HG02623 (cell line): ENCODE results near the gene COG7.

Source experiments
- ATAC-seq: cut with Tn5 transposase; IDR thresholded peaks from one replicate; pipeline ENCODE4 v1.9.1; 2021; ENCODE audit warnings: moderate library complexity; ENCODE audit not compliant: unreplicated experiment

Gene COG7

DNA sequence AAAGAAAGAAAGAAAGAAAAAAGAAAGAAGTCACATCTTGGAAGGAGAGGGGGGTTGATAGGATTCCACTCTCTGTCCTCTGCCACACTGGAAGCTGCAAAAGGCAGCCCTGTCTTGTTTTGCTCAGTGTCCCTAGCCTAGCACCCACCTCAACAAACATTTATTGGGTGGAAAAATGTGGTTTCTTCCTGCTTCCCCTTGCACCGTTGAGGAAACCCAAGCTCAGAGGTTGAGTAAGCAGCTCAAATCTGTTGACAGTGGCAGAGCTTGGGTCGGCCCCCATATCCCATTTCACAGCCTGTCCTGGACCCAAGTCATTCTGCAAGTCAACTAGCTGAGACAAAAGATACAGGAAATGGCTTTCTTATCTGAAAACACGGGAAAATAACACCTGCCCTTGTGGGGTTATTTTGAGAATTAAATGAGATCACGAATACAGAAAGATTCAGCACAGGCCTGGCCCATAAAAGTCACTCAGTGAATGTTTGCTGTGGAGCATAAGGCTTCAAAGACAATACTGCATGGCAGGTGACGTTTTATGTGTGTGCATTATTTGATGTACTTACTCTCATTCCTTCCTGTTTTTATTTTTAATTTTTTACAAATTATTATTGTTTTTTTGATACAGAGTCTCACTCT lies 87.3 kb downstream of the COG7 start:
- no peak for ATAC-seq

DNA sequence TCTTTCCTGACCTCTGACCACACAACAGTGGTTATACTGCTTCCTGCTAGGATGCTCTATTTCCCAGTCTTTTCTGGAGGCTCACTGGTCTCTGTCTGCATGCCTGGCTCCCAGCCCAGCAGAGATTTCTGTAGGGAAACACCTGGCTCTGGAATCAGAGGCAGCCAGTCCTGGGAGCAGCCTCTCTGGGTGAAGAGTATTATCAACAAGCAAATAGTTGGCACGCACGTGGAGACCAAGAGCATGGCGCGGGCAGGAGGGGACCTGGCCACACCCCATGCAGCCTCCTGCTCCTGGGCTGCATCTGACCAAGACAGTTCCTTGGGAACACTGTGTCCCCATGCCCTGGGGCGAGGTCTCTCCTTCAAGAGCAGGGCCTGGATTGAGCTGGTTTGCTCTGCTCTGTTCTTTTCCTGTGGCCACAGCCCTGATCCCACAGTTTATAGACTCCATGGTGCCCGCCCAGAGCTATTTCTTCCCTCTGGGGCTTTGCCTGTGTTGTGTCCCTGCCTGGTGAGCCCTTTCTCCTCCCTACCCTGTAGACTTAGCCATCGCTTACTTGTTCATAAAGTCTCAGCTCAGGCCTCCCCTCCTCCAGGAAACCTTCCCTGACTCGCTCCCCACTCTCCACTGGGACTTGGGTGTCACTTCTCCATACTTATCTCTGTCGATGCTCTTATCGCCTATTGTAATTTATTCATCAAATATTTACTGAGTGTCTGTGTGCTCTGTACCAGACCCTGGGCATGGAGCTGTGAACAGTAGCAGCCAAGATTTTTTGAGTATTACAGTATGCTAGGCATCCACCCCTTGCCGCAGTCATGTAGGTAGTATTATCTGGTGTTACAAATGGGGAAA lies 90.3 kb downstream of the COG7 start:
- ATAC-seq: no peak

DNA sequence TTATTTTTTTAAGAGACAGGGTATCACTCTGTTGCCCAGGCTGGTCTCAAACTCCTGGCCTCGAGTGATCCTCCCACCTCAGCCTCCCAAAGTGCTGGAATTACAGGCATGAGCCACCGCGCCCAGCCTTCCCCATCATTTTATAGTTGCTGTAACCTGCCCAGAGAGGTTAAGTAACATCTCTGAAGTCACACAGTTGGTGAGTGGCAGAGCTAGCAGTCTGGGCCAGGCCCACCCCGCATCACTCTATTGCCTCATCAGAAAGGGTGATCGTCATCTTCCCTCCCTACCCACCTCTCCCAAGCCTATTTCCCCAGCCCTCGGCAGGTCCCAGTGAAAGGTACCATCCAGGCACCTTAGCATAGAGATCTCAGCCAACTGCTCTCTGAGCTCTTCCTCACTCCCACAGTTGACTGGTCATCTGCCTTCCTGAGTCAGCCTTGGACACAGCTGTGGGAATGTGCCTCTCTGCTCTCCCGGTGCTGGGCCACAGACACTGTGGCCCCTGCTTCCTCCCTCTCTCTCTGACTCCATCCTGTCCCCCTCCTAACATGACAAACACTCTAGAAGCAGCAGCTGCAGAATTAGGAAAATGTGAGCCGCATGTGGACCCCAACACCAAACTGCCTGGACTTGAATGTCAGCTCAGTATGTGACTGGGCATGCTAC lies 93.8 kb downstream of the COG7 start:
- ATAC-seq: no peak

DNA sequence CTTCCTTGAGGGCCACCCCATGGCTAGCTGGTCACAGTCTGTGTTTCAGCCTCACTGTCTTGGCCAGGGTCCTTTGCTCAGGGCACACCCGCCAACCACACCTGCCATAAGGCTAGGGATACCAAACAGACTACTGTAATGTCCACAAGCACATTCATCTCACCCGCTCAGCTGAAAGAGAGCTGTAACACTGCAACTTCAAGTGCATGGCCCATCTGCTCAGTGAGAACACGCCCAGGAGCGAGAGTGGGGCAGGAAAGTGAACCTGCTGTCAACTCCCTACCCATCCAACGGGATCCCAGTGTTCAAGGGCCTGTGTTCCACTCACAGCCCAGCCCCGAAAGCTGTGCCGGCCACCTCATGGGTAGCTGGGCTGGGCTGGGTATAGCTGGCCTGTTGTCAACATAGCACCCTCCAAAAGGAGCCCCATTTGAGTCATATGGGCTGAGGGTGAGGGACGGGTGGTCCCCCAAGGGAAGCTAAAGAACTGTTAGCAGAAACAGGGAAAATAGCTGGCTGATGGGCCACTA lies 95.2 kb downstream of the COG7 start:
- no peak for ATAC-seq

DNA sequence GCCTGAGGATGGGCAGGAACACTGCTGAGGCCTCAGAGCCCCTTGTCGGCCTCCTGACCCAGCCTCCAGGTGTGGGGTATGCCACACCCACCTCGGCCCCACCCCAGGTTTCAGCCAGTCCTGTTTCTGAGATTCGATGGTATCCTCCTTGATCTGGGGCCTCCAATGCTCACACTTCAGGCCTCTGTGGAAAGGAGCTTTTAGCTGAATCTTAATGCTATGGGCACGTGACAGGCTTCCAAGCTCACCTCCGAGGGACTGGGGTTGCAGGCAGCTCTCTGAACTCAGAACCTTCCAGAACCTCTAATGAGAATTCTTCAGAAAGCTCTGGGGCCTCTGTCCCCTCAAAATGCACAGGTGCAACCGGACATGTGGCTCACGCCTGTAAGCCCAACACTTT lies 96.0 kb downstream of the COG7 start:
- ATAC-seq: no peak

DNA sequence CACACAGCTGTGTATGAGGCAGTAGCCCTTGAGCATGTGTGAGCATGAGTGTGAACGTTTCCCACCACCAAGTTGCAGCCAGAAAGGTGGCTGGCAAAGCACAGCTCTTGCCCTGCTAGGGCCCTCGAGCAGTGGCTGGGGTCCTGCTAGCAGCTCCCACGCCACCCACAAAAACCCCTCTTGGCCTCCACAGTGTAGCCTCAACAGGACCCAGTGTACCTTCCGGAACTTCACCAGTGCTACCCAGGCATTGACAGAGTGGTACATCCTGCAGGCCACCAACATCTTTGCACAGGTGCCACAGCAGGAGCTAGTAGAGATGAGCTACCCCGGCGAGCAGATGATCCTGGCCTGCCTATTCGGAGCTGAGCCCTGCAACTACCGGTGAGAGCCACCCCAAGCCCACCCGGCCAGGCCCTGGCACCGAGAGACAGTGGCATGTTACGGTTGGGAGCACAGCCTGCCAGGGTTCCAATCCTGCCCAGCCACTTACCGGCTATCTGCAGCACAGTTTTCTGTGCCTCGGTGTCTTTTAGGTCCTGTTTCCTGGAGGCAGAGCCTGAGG lies 97.8 kb downstream of the COG7 start:
- ATAC-seq: no peak

DNA sequence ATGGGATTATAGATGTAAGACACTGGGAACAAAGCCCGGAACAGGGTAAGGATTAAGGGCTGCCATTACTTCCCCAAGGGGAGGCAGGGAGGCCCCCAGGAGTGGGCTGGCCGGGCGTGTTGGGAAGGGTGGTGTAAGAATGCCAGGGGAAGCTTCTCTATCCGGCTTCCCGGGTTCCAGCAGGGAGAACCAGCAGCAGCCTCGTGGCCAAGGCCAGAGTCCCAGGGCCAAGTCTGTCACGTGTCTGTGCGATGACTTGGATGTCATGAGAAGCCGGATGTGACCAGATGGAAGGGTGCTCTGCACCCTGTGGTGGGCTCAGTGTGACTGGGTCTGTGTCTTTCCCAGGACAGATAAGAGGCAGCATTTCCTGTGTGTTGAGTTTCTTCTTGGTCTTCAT lies 98.7 kb downstream of the COG7 start:
- ATAC-seq: no peak

DNA sequence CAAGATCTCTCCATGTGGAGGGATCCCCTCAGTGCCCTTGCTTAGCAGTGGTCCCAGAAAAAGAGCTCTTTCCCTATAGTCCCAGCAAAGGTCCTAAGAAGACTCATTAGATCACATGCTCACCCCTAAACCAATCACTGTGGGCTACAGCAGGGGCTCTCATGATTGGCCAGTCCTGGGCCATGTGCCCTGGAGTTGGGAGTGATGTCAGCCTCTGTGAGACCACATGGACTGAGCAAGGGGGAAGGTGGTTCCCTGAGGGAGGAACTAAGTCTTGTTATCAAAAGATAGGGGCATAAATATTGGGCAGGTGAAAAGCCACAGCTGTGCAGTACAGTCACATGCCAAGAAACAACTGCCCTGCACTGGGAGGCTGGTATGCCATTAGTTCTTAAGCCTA lies 99.5 kb downstream of the COG7 start:
- no peak for ATAC-seq

DNA sequence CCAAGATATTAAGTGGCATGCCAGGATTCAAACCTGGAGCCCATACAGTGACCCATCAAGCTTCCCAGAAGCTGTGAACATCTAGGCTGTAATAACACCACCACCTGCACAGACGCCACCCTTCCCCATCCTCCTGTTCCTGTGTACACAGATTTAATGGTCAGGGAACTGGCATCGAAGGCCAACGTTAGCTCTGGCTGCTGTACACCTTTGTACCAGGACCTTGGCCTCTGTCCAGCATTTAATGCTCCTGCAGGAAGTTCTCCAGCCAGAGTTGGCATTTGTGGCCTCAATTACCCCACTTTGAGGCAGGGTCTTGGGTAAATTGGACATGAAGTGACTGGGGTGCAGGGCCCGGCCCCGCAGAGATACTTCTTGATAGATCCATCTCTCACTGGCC lies 101.6 kb downstream of the COG7 start:
- no peak for ATAC-seq

DNA sequence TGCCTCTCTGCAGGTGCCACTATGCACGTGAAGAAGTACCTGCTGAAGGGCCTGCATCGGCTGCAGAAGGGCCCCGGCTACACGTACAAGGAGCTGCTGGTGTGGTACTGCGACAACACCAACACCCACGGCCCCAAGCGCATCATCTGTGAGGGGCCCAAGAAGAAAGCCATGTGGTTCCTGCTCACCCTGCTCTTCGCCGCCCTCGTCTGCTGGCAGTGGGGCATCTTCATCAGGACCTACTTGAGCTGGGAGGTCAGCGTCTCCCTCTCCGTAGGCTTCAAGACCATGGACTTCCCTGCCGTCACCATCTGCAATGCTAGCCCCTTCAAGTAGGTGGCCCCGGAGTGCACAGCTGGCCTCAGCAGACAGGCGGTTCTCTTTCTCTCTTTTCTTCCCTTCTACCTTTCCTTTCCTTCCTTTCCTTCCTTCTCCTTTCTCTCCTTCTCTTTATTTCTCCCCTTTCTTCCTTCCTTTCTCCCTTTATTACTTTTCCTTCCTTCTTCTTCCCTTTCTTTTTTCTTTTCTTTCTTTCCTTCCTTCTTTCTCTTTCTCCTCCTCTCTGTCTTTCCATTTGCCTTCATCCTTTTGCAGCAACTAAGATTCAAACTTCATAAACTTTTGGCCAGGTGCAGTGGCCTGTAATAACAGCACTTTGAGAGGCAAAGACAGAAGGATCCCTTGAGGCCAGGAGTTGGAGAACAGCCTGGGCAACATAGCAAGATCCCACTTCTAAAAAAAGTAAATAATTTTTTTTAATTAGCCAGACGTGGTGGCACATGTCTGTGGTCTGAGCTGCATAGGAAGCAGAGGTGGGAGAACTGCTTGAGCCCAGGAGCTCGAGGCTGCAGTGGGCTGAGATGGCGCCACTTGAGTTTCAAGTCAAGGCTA lies 104.2 kb downstream of the COG7 start:
- no peak for ATAC-seq

DNA sequence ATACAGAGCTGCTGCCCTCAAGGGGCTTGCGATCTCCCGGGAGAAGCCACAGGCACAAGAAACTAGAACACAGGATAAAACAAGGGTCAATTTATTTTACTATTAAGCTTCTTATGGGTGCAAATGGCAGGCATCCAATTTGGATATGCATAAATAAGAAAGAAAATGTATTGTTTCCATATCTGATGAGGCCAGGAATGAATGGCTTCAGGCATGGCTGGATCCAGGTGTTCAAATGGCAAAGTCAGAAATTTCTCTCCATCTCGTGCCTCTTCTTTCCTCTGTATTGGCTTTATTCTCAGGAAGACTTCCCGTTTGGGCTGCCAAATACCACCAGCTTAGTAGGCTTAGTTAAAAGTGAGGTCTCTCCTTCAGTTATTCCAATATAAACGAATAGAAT lies 107.8 kb downstream of the COG7 start:
- ATAC-seq: no peak

DNA sequence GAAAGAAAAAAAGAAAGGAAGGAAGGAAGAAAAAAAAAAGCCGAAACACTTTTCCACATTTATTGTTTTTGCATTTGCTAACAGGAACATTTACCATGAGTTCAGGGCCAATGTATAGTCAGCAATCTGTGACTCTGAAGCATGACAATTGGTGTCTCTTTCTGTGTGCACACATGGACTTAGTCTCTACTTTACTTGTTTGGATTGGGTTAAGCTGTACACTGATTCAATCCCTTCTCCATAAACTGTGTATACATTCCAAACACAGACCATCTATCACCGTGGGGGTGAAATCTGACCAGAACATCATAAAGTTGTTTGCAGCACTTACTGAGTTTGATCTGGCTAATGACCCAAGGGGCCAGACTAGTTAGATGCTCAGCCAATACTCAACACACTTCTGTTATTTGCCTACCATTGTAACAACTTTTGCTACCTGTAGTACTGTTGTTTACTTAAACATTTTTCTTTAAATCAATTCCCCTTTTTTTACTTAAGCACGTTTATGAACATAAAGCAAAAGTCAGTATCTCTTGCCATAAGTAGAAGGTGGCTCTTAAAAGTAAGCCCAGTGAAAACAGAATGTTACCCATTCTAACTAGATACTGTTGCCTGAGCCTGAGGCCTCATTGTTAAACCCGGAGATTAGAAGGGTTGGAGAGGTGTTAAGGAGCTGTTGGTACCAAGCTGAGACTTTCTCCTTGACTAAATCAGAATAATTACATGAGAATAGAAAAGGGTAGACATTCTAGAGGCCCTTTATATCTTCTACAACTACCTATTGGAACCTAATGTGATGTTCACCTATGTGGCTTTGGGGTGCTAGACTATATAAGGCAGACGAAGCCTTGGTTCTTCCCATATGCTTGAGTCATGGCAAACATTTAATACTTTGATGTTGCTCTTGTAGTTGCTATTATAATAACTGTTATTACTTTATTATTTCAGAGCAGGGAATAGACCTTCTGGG lies 109.1 kb downstream of the COG7 start:
- no peak for ATAC-seq

DNA sequence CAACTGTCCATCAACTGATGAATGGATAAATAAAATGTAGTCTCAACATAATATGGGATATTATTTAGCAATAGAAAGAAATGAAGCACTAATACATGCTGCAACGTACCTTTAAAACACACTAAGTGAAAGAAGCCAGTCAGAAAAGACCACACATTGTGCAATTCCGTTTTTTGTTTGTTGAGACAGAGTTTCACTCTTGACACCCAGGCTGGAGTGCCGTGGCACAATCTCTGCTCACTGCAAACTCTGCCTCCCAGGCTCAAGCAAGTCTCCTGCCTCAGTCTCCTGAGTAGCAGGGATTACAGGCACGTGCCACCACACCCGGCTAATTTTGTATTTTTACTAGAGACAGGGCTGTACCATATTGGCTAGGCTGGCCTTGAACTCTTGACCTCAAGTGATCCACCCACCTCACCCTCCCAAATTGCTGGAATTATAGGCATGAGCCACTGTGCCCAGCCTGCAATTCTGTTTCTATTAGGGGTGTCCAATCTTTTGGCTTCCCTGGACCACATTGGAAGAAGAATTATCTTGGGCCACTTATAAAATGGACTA lies 110.8 kb downstream of the COG7 start:
- ATAC-seq: no peak

DNA sequence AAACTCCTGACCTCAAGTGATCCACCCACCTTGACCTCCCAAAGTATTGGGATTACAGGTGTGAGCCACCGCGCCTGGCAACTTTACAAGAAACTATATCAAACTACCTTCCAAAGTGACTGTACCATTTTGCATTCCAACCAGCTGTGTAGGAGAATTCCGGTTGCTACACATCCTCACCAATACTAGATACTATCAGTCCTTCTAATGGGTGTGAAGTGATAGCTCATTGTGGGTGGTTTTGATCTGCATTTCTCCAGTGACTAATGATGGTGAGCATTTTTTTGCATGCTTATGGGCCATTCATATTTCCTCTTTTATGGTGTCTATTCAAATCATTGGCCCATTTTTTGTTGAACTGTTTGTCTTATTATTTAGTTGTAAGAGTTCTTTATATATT lies 113.2 kb downstream of the COG7 start:
- no peak for ATAC-seq
